Loucy (cell line): ENCODE measurements around the gene RSPO1.

ENCODE experiments used
- H2AFZ ChIP-seq: fragments of 200-600 bp; sonication (generic); 2 replicates; pipeline ENCODE4 v1.6.0; 2016; ENCODE audit warnings: antibody characterized with exemption, mild to moderate bottlenecking, low read length, moderate library complexity
- H3F3A ChIP-seq: fragments of 200-600 bp; 2 replicates; pipeline ENCODE4 v1.6.0; 2016; ENCODE audit warnings: antibody characterized with exemption, low read depth, mild to moderate bottlenecking
- H3K27me3 ChIP-seq: fragments of 200-600 bp; sonication (generic); 2 replicates; pipeline ENCODE4 v1.6.1; 2014; ENCODE audit warnings: low read length, mild to moderate bottlenecking; ENCODE audit not compliant: insufficient read depth, poor library complexity, severe bottlenecking
- H3K36me3 ChIP-seq: fragments of 200-600 bp; sonication (generic); 2 replicates; pipeline ENCODE4 v1.6.1; 2016; ENCODE audit warnings: low read length; ENCODE audit not compliant: insufficient read depth
- H3K4me1 ChIP-seq: fragments of 200-600 bp; sonication (generic); 2 replicates; pipeline ENCODE4 v1.5.1; 2014; ENCODE audit warnings: low read length, mild to moderate bottlenecking; ENCODE audit not compliant: insufficient read depth, poor library complexity, severe bottlenecking
- H3K4me2 ChIP-seq: fragments of 200-600 bp; sonication (generic); 2 replicates; pipeline ENCODE4 v1.6.0; 2014; ENCODE audit warnings: antibody characterized with exemption, low read length, low read depth, mild to moderate bottlenecking; ENCODE audit not compliant: poor library complexity, severe bottlenecking
- H3K4me3 ChIP-seq: fragments of 200-600 bp; sonication (generic); 2 replicates; pipeline ENCODE4 v1.5.1; 2014; ENCODE audit warnings: low read length, mild to moderate bottlenecking, mixed read lengths; ENCODE audit not compliant: poor library complexity, severe bottlenecking
- H3K79me2 ChIP-seq: fragments of 200-600 bp; sonication (generic); 2 replicates; pipeline ENCODE4 v1.6.1; 2014; ENCODE audit warnings: low read length; ENCODE audit not compliant: insufficient read depth
- H3K9ac ChIP-seq: fragments of 200-600 bp; sonication (generic); 2 replicates; pipeline ENCODE4 v1.6.0; 2014; ENCODE audit warnings: mild to moderate bottlenecking, low read depth, low read length, moderate library complexity; ENCODE audit not compliant: poor library complexity, severe bottlenecking
- H3K9me2 ChIP-seq: fragments of 200-600 bp; sonication (generic); replicated peaks from 2 replicates; pipeline ENCODE4 v1.6.1; 2016; ENCODE audit warnings: low read depth, low read length, mixed read lengths
- H3K9me3 ChIP-seq: fragments of 200-600 bp; sonication (generic); 2 replicates; pipeline ENCODE4 v1.6.1; 2014; ENCODE audit warnings: mild to moderate bottlenecking, antibody characterized with exemption, low read length, low read depth; ENCODE audit not compliant: insufficient read depth
- H4K20me1 ChIP-seq: fragments of 200-600 bp; sonication (generic); 2 replicates; pipeline ENCODE4 v1.6.0; 2014; ENCODE audit warnings: antibody characterized with exemption, low read length, mild to moderate bottlenecking; ENCODE audit not compliant: insufficient read depth, poor library complexity, severe bottlenecking
- CTCF ChIP-seq: fragments of 200-600 bp; sonication (generic); conservative IDR thresholded peaks from 2 replicates; pipeline ENCODE4 v1.5.1; 2014; ENCODE audit warnings: mild to moderate bottlenecking, antibody characterized with exemption, low read length
- EZH2phosphoT487 ChIP-seq: fragments of 200-600 bp; IDR thresholded peaks from 2 replicates; pipeline ENCODE4 v1.6.1; 2018; ENCODE audit warnings: antibody characterized with exemption, mild to moderate bottlenecking, moderate library complexity, borderline replicate concordance

Gene RSPO1

GRCh38 chr1:37653906-37654305 is 19.2 kb upstream of the RSPO1 start:
- TF ChIP-seq EZH2phosphoT487 (no peak), CTCF (no peak)
- Histone ChIP-seq H3F3A (no peaks in the 10 kb centered on the region), H2AFZ (no peak overlapping the region), H3K4me2 (no peak overlapping the region), H3K9me2 (no peaks in the 10 kb centered on the region), H3K79me2 (no peaks in the 10 kb centered on the region), H3K4me1 (no peaks in the 10 kb centered on the region), H3K4me3 (no peak overlapping the region), H3K9me3 (no peaks in the 10 kb centered on the region), H3K36me3 (no peaks in the 10 kb centered on the region), H3K9ac (no peak overlapping the region), H4K20me1 (no peaks in the 10 kb centered on the region), H3K27me3 (no peaks in the 10 kb centered on the region)

DNA sequence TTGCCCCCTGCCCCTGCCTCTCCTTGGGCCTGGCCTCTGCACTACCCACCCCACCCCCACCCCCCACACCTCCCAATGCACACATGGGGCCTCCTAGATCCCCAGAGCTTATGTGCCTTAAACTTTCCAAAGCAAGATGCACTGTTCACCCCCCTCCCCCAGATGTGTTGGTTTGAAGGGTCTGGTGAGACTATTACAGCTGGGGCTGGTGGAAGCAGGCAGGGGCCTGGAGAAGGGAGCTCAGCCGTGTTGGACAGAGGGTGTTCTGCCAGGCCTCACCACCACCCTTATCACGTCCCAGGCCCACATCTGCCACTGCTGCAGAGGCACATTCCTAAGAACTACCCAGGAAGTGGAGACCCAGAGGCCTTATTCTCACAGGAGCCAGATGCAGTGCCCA is 18.3 kb upstream of the RSPO1 start:
- Histone ChIP-seq H3K4me1 (no peaks in the 10 kb centered on the region), H3K27me3 (no peaks in the 10 kb centered on the region), H3K9ac (no peak overlapping the region), H3K4me3 (no peak overlapping the region), H3K9me3 (no peaks in the 10 kb centered on the region), H3F3A (no peaks in the 10 kb centered on the region), H3K4me2 (no peak overlapping the region), H2AFZ (no peak overlapping the region), H3K36me3 (no peaks in the 10 kb centered on the region), H4K20me1 (no peaks in the 10 kb centered on the region), H3K9me2 (no peaks in the 10 kb centered on the region), H3K79me2 (no peaks in the 10 kb centered on the region)
- TF ChIP-seq CTCF (no peak), EZH2phosphoT487 (no peak)

GRCh38 chr1:37651803-37652202 is 17.1 kb upstream of the RSPO1 start:
- no peaks in the 10 kb centered on the region for H3K4me1 ChIP-seq
- H2AFZ ChIP-seq = no peak overlapping the region
- H3K27me3 ChIP-seq = no peaks in the 10 kb centered on the region
- no peaks in the 10 kb centered on the region for H3K79me2 ChIP-seq
- no peaks in the 10 kb centered on the region for H3F3A ChIP-seq
- no peaks in the 10 kb centered on the region for H3K9me2 ChIP-seq
- H3K36me3 ChIP-seq = no peaks in the 10 kb centered on the region
- no peak overlapping the region for H3K4me3 ChIP-seq
- no peaks in the 10 kb centered on the region for H3K9me3 ChIP-seq
- H3K4me2 ChIP-seq = no peak overlapping the region
- TF ChIP-seq CTCF = no peak
- TF ChIP-seq EZH2phosphoT487 = no peak
- no peaks in the 10 kb centered on the region for H4K20me1 ChIP-seq
- no peak overlapping the region for H3K9ac ChIP-seq
